Endothelial cell (in vitro differentiated cells): ENCODE measurements around the gene CEP128. TPM values are rescaled to one million over a fixed set of nuclear protein-coding genes. Genes with fewer than 3 reads are reported as not detected.

Source experiments
- DNase-seq: peaks from one replicate; pipeline ENCODE4 v3.0.0; 2021; ENCODE audit warnings: low spot score
- H3K27ac Mint-ChIP-seq: one replicate; pipeline ENCODE4 v1.8.0; 2021; ENCODE audit warnings: mixed read lengths, inconsistent platforms; ENCODE audit not compliant: unreplicated experiment
- H3K27me3 Mint-ChIP-seq: one replicate; pipeline ENCODE4 v1.8.0; 2021; ENCODE audit warnings: mild to moderate bottlenecking, moderate library complexity, mixed read lengths, inconsistent platforms; ENCODE audit not compliant: unreplicated experiment
- H3K36me3 Mint-ChIP-seq: one replicate; pipeline ENCODE4 v1.8.0; 2021; ENCODE audit warnings: mild to moderate bottlenecking, low read depth, mixed read lengths, inconsistent platforms; ENCODE audit not compliant: unreplicated experiment
- H3K4me1 Mint-ChIP-seq: one replicate; pipeline ENCODE4 v1.8.0; 2021; ENCODE audit warnings: mild to moderate bottlenecking, mixed read lengths, inconsistent platforms; ENCODE audit not compliant: unreplicated experiment
- H3K4me3 Mint-ChIP-seq: one replicate; pipeline ENCODE4 v1.8.0; 2021; ENCODE audit warnings: mild to moderate bottlenecking, mixed read lengths, inconsistent platforms; ENCODE audit not compliant: unreplicated experiment
- H3K9me3 Mint-ChIP-seq: one replicate; pipeline ENCODE4 v1.8.0; 2021; ENCODE audit warnings: mixed read lengths, inconsistent platforms; ENCODE audit not compliant: unreplicated experiment
- CTCF ChIP-seq: fragments of 200-600 bp; sonication (generic); IDR thresholded peaks from one replicate; pipeline ENCODE4 v1.5.0; 2021; ENCODE audit warnings: antibody characterized with exemption; ENCODE audit not compliant: unreplicated experiment
- total RNA-seq: library from RNA; stranded (reverse); fragmentation: NEBNext Ultra II Directional; extraction: Animal tissue kit (Norgen Biotek cat#: 25700); gene quantifications from one replicate; pipeline ENCODE4 v1.2.1, GENCODE V29; 2021; ENCODE audit not compliant: unreplicated experiment

Gene CEP128
- total RNA-seq, 1 donor from 2014 or later: 10.4 TPM

GRCh38 chr14:80607430-80608190, 333.9 kb downstream of the CEP128 start:
- Mint-ChIP-seq H3K4me3 (no peak overlapping the region), H3K4me1 (no peaks in the 10 kb centered on the region), H3K27me3 (peaks cover 2% of the 10 kb centered on the region), H3K27ac (no peak overlapping the region), H3K9me3 (no peaks in the 10 kb centered on the region), H3K36me3 (no peaks in the 10 kb centered on the region)
- TF ChIP-seq CTCF: no peak
- no peak for DNase-seq

- Mint-ChIP-seq H3K36me3 (no peaks in the 10 kb centered on the region), H3K4me3 (no peak overlapping the region), H3K27me3 (peaks cover 2% of the 10 kb centered on the region), H3K27ac (no peak overlapping the region), H3K9me3 (no peaks in the 10 kb centered on the region), H3K4me1 (no peaks in the 10 kb centered on the region)
- no peak for DNase-seq
- TF ChIP-seq CTCF: no peak
Observed at GRCh38 chr14:80606347-80606772, 335.2 kb downstream of the CEP128 start.

- Mint-ChIP-seq H3K4me3 (no peak overlapping the region), H3K27ac (no peak overlapping the region), H3K27me3 (peaks cover 2% of the 10 kb centered on the region), H3K4me1 (no peaks in the 10 kb centered on the region), H3K9me3 (no peaks in the 10 kb centered on the region), H3K36me3 (no peaks in the 10 kb centered on the region)
- no peak for DNase-seq
- TF ChIP-seq CTCF: no peak
Observed at GRCh38 chr14:80605536-80605935, 336.0 kb downstream of the CEP128 start.

GRCh38 chr14:80602946-80603345, 338.6 kb downstream of the CEP128 start:
- no peak for TF ChIP-seq CTCF
- no peak overlapping the region for H3K4me3 Mint-ChIP-seq
- H3K4me1 Mint-ChIP-seq: no peaks in the 10 kb centered on the region
- no peaks in the 10 kb centered on the region for H3K36me3 Mint-ChIP-seq
- no peak overlapping the region for H3K27ac Mint-ChIP-seq
- no peak for DNase-seq
- H3K9me3 Mint-ChIP-seq: no peaks in the 10 kb centered on the region
- H3K27me3 Mint-ChIP-seq: peaks cover 2% of the 10 kb centered on the region

GRCh38 chr14:80587096-80587724, 354.3 kb downstream of the CEP128 start:
- no peak for DNase-seq
- no peak overlapping the region for H3K4me3 Mint-ChIP-seq
- H3K9me3 Mint-ChIP-seq: no peaks in the 10 kb centered on the region
- TF ChIP-seq CTCF: peak; percentile 60
- no peaks in the 10 kb centered on the region for H3K4me1 Mint-ChIP-seq
- no peaks in the 10 kb centered on the region for H3K27me3 Mint-ChIP-seq
- no peak overlapping the region for H3K27ac Mint-ChIP-seq
- no peaks in the 10 kb centered on the region for H3K36me3 Mint-ChIP-seq
